SK-N-SH (cell line): ENCODE data around the gene SERPIND1. TPM values are rescaled to one million over a fixed set of nuclear protein-coding genes. Genes with fewer than 3 reads are reported as not detected.

ENCODE experiments used
- CTCF ChIA-PET: fragments of 300-600, 350-600 bp; formaldehyde crosslinking; extraction: SDS; loops from one replicate; lab custom pipeline; 2021; lab: Yijun Ruan, JAX
- POLR2A ChIA-PET: fragments of 350-600 bp; sonication (Branson Sonifier 250); formaldehyde crosslinking; extraction: SDS; loops from one replicate; lab custom pipeline; 2020; ENCODE audit warnings: antibody characterized with exemption, inconsistent platforms; lab: Yijun Ruan, JAX
- DNase-seq: peaks from one replicate; pipeline ENCODE4 v3.0.0; 2012
- H2AFZ ChIP-seq: fragments of 200-600 bp; sonication (generic); 2 replicates; pipeline ENCODE4 v1.8.1; 2016; ENCODE audit warnings: antibody characterized with exemption, mild to moderate bottlenecking, low read depth
- H3F3A ChIP-seq: fragments of 200-600 bp; sonication (generic); replicated peaks from 2 replicates; pipeline ENCODE3; 2016; ENCODE audit warnings: antibody characterized with exemption, mild to moderate bottlenecking; ENCODE audit not compliant: insufficient read depth
- H3K27ac ChIP-seq, 2 experiments: fragments of 200-500 bp in 1 of 2; fragments of 200-600 bp in 1 of 2; sonication (Bioruptor generic) in 1 of 2; sonication (generic), shearing (Covaris generic) in 1 of 2; 2 replicates each; pipeline versions ENCODE4 v1.5.1 to v1.6.1; 2014 to 2016; ENCODE audit warnings: low read depth in 2 of 2, inconsistent platforms in 1 of 2, low read length in 1 of 2, mild to moderate bottlenecking in 1 of 2, mixed read lengths in 1 of 2
- H3K27me3 ChIP-seq: fragments of 200-600 bp; sonication (generic), shearing (Covaris generic); 2 replicates; pipeline ENCODE4 v1.6.1; 2016; ENCODE audit warnings: mixed run types; ENCODE audit not compliant: insufficient read depth
- H3K36me3 ChIP-seq, 2 experiments: fragments of 200-500 bp in 1 of 2; fragments of 200-600 bp in 1 of 2; sonication (Bioruptor generic) in 1 of 2; sonication (generic) in 1 of 2; replicated peaks in 1 of 2; 2 replicates each; pipeline versions ENCODE3 to v1.5.1; 2014 to 2016; ENCODE audit warnings: low read length in 1 of 2, mild to moderate bottlenecking in 1 of 2; ENCODE audit not compliant: insufficient read depth in 2 of 2, control insufficient read depth in 1 of 2
- H3K4me1 ChIP-seq, 2 experiments: fragments of 200-500 bp in 1 of 2; fragments of 200-600 bp in 1 of 2; sonication (Bioruptor generic) in 1 of 2; sonication (generic), shearing (Covaris generic) in 1 of 2; 2 replicates each; pipeline versions ENCODE4 v1.5.1 to v1.6.1; 2014 to 2016; ENCODE audit warnings: low read depth in 1 of 2, low read length in 1 of 2, mixed run types in 1 of 2; ENCODE audit not compliant: insufficient read depth in 2 of 2, control insufficient read depth in 1 of 2
- H3K4me2 ChIP-seq: fragments of 200-600 bp; sonication (generic), shearing (Covaris generic); 2 replicates; pipeline ENCODE4 v1.6.1; 2017; ENCODE audit warnings: mixed run types
- H3K4me3 ChIP-seq, 2 experiments: fragments of 200-500 bp in 1 of 2; fragments of 200-600 bp in 1 of 2; sonication (Bioruptor generic) in 1 of 2; sonication (generic), shearing (Covaris generic) in 1 of 2; 2 replicates each; pipeline versions ENCODE4 v1.5.1 to v1.8.1; 2014 to 2016; ENCODE audit warnings: low read depth in 2 of 2, inconsistent platforms in 1 of 2, low read length in 1 of 2, mild to moderate bottlenecking in 1 of 2, mixed read lengths in 1 of 2, moderate library complexity in 1 of 2
- H3K79me2 ChIP-seq: fragments of 200-600 bp; sonication (generic); 2 replicates; pipeline ENCODE4 v1.8.1; 2017; ENCODE audit warnings: mild to moderate bottlenecking; ENCODE audit not compliant: insufficient read depth
- H3K9ac ChIP-seq: fragments of 200-600 bp; sonication (generic); 2 replicates; pipeline ENCODE4 v1.6.1; 2017; ENCODE audit warnings: mixed run types
- H3K9me2 ChIP-seq: fragments of 200-600 bp; sonication (generic); 2 replicates; pipeline ENCODE4 v1.6.1; 2017; ENCODE audit warnings: mixed run types
- H3K9me3 ChIP-seq: fragments of 200-600 bp; sonication (generic); 2 replicates; pipeline ENCODE4 v1.6.1; 2017; ENCODE audit warnings: mixed run types, mild to moderate bottlenecking, moderate library complexity
- H4K20me1 ChIP-seq: fragments of 200-600 bp; sonication (generic); 2 replicates; pipeline ENCODE4 v1.6.1; 2017; ENCODE audit warnings: mild to moderate bottlenecking, mixed run types; ENCODE audit not compliant: insufficient read depth
- CHD2 ChIP-seq: fragments of 150-350 bp; IDR thresholded peaks from 2 replicates; pipeline ENCODE4 v1.6.1; 2018; ENCODE audit warnings: low read length; ENCODE audit not compliant: partially characterized antibody
- ELF1 ChIP-seq: IDR thresholded peaks from 2 replicates; pipeline ENCODE4 v1.4.0; 2012
- EP300 ChIP-seq, 2 experiments: IDR thresholded peaks; 2 replicates each; pipeline versions ENCODE4 v1.4.0 to v1.6.1; 2012; ENCODE audit warnings: borderline replicate concordance in 1 of 2, low read depth in 1 of 2, low read length in 1 of 2
- EZH2phosphoT487 ChIP-seq: fragments of 200-600 bp; sonication (generic); IDR thresholded peaks from 2 replicates; pipeline ENCODE4 v1.6.1; 2017; ENCODE audit warnings: low read depth, mixed run types, mild to moderate bottlenecking, antibody characterized with exemption, moderate library complexity, borderline replicate concordance
- FOSL2 ChIP-seq: IDR thresholded peaks from 2 replicates; pipeline ENCODE4 v1.4.0; 2012; ENCODE audit warnings: low read depth, mild to moderate bottlenecking, moderate library complexity, borderline replicate concordance
- FOXJ3 ChIP-seq: sonication (generic); formaldehyde crosslinking; IDR thresholded peaks from 2 replicates; pipeline ENCODE4 v1.5.1; 2020; ENCODE audit warnings: mild to moderate bottlenecking, missing genetic modification reagents
- FOXM1 ChIP-seq: IDR thresholded peaks from 2 replicates; pipeline ENCODE4 v1.4.0; 2012; ENCODE audit warnings: low read depth, mild to moderate bottlenecking
- GABPA ChIP-seq: IDR thresholded peaks from 2 replicates; pipeline ENCODE4 v1.4.0; 2012; ENCODE audit warnings: low read depth, mild to moderate bottlenecking
- JUND ChIP-seq: IDR thresholded peaks from 2 replicates; pipeline ENCODE4 v1.4.0; 2012
- NFIC ChIP-seq: IDR thresholded peaks from 2 replicates; pipeline ENCODE4 v1.4.0; 2012; ENCODE audit warnings: borderline replicate concordance
- POLR2AphosphoS5 ChIP-seq: IDR thresholded peaks from 2 replicates; pipeline ENCODE4 v1.6.1; 2012; ENCODE audit warnings: low read depth, low read length
- RXRA ChIP-seq: IDR thresholded peaks from 2 replicates; pipeline ENCODE4 v1.4.0; 2012; ENCODE audit warnings: low read depth, mild to moderate bottlenecking, borderline replicate concordance
- TAF1 ChIP-seq: IDR thresholded peaks from 2 replicates; pipeline ENCODE4 v1.6.1; 2012; ENCODE audit warnings: low read depth, mild to moderate bottlenecking, low read length, moderate library complexity, borderline replicate concordance
- TCF12 ChIP-seq: IDR thresholded peaks from 2 replicates; pipeline ENCODE4 v1.4.0; 2012
- YY1 ChIP-seq: IDR thresholded peaks from 2 replicates; pipeline ENCODE4 v1.4.0; 2012; ENCODE audit warnings: low read depth, mild to moderate bottlenecking
- WGBS: methylation state at CpG from one replicate; pipeline ENCODE4 v1.1.6; 2017; ENCODE audit warnings: low lambda C conversion rate; 5-methylcytosine and 5-hydroxymethylcytosine counted together
- polyA plus RNA-seq, 3 experiments: library from polyadenylated mRNA; depleted of rRNA; stranded (reverse); fragments of >200 nt; gene quantifications; 2 replicates each; pipeline ENCODE4 v1.2.3, GENCODE V29; 2012
- TF ChIP-seq, protein P1 (sequence below): IDR thresholded peaks from 2 replicates; pipeline ENCODE4 v1.4.0; 2012; ENCODE audit warnings: low read depth, borderline replicate concordance
- TF ChIP-seq, protein P2 (sequence below): fragments of 150-350 bp; IDR thresholded peaks from 2 replicates; pipeline ENCODE4 v1.6.1; 2017; ENCODE audit warnings: antibody characterized with exemption, low read length, low read depth, borderline replicate concordance
- TF ChIP-seq, protein P3 (sequence below): IDR thresholded peaks from 2 replicates; pipeline ENCODE4 v1.4.0; 2012; ENCODE audit warnings: low read depth, borderline replicate concordance
- TF ChIP-seq, protein P4 (sequence below): IDR thresholded peaks from 2 replicates; pipeline ENCODE4 v1.4.0; 2012; ENCODE audit warnings: low read depth
- TF ChIP-seq, protein P5 (sequence below): fragments of 150-350 bp; IDR thresholded peaks from 2 replicates; pipeline ENCODE4 v1.6.1; 2016; ENCODE audit warnings: mild to moderate bottlenecking, low read depth, low read length

The SERPIND1 gene
- polyA plus RNA-seq, 1 of the 3 experiments (the other 2 are of a cell fraction) = not detected

DNA sequence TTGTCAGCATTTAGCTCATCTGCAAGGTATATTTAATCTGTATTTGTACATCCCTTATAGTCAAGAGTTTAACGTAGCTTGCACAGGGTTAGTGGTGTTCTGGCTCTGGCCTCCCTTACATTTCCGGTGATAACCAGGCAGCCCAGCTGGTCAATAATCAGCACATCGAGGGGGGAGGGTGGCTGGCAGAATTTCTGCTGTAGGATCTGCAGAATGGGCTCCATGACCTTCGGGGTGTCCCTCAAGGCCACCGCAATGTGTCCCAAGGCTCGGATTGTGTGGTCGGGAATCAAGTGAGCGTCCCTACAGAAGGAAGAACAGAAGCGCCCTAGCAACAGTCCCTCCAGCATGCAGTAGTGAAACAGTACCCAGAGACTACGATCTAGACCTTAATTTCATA lies 25.1 kb downstream of the SERPIND1 start:
- Histone ChIP-seq H3K4me3 (no peak overlapping the region), H3K79me2 (no peaks in the 10 kb centered on the region; the same call in 1 of the 2 replicates), H2AFZ (no peak overlapping the region), H3K9me2 (no peaks in the 10 kb centered on the region), H3K27ac (peak overlapping the region in 1 of 2 experiments; percentile 77; a peak in 2 of 4 replicates), H3K9ac (no peak overlapping the region), H3K27me3 (no peaks in the 10 kb centered on the region), H4K20me1 (no peaks in the 10 kb centered on the region), H3K4me1 (peaks cover 0 to 15% of the 10 kb centered on the region in 2 experiments; a peak in 1 of 4 replicates), H3F3A (no peaks in the 10 kb centered on the region), H3K9me3 (no peaks in the 10 kb centered on the region), H3K36me3 (peaks cover 23 to 70% of the 10 kb centered on the region in 2 experiments), H3K4me2 (no peak overlapping the region)
- DNase-seq = peak; percentile 64
- TF ChIP-seq NFIC (no peak), FOXJ3 (0 out of 2 replicates have a peak, but pooled peaks have one; percentile 23), JUND (no peak), EZH2phosphoT487 (no peak), TCF12 (no peak), FOSL2 (no peak), YY1 (no peak), POLR2AphosphoS5 (no peak), EP300 (IDR thresholded peaks at IDR 0.05; ENCODE audit: borderline replicate concordance in 1 of 2, low read depth in 1 of 2, low read length in 1 of 2) (peak in 1 of 2 experiments; percentile 28; a peak in 1 of 4 replicates)
- TF ChIP-seq, protein P1, sequence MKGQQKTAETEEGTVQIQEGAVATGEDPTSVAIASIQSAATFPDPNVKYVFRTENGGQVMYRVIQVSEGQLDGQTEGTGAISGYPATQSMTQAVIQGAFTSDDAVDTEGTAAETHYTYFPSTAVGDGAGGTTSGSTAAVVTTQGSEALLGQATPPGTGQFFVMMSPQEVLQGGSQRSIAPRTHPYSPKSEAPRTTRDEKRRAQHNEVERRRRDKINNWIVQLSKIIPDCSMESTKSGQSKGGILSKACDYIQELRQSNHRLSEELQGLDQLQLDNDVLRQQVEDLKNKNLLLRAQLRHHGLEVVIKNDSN = no peak
- TF ChIP-seq, protein P2, sequence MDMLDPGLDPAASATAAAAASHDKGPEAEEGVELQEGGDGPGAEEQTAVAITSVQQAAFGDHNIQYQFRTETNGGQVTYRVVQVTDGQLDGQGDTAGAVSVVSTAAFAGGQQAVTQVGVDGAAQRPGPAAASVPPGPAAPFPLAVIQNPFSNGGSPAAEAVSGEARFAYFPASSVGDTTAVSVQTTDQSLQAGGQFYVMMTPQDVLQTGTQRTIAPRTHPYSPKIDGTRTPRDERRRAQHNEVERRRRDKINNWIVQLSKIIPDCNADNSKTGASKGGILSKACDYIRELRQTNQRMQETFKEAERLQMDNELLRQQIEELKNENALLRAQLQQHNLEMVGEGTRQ = no peak
- TF ChIP-seq, protein P3, sequence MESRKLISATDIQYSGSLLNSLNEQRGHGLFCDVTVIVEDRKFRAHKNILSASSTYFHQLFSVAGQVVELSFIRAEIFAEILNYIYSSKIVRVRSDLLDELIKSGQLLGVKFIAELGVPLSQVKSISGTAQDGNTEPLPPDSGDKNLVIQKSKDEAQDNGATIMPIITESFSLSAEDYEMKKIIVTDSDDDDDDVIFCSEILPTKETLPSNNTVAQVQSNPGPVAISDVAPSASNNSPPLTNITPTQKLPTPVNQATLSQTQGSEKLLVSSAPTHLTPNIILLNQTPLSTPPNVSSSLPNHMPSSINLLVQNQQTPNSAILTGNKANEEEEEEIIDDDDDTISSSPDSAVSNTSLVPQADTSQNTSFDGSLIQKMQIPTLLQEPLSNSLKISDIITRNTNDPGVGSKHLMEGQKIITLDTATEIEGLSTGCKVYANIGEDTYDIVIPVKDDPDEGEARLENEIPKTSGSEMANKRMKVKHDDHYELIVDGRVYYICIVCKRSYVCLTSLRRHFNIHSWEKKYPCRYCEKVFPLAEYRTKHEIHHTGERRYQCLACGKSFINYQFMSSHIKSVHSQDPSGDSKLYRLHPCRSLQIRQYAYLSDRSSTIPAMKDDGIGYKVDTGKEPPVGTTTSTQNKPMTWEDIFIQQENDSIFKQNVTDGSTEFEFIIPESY = no peak
- ChIA-PET CTCF (interaction anchor here (1.0 to 6.8 kb wide), 2 partner anchors 14 to 36 kb away, joined by 4 to 43 read pairs; no protein-coding TSS in a partner anchor), POLR2A (no interaction called here)
- 74% methylated on average over 2 of the region's 10 CpGs for WGBS

DNA sequence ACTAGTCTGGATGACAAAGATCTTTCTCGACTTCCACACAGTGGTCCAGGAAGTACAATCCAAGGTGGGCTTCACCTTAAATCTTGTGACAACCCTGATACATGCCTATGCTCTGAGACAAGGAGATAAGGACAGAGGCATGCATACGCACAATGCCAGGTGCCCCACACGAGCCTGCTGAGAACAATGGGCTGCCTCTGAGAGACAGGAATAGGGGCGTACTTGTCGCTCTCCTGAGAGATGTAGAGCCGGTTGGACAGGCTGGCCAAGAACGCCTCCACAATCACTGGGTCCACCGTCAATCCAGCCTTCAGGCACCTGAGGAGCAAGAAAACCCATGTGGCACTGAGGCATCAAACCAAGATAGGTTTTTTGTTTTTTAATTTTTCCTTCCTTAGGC lies 25.5 kb downstream of the SERPIND1 start:
- H4K20me1 ChIP-seq = no peaks in the 10 kb centered on the region
- no peaks in the 10 kb centered on the region for H3K9me2 ChIP-seq
- H3K27ac ChIP-seq = peak overlapping the region in 1 of 2 experiments; percentile 77; a peak in 2 of 4 replicates
- H3K79me2 ChIP-seq = no peaks in the 10 kb centered on the region; the same call in 1 of the 2 replicates
- no peak overlapping the region for H3K4me2 ChIP-seq
- H3F3A ChIP-seq = no peaks in the 10 kb centered on the region
- H3K4me3 ChIP-seq = no peak overlapping the region
- H3K36me3 ChIP-seq = peaks cover 23 to 74% of the 10 kb centered on the region in 2 experiments
- H3K27me3 ChIP-seq = no peaks in the 10 kb centered on the region
- no peak overlapping the region for H3K9ac ChIP-seq
- H3K4me1 ChIP-seq = peaks cover 0 to 15% of the 10 kb centered on the region in 2 experiments; a peak in 1 of 4 replicates
- ChIA-PET POLR2A (no interaction called here), CTCF (interaction anchor here (6.8 kb wide), 1 partner anchor 15 kb away, joined by 43 read pairs; no protein-coding TSS in a partner anchor)
- H3K9me3 ChIP-seq = no peaks in the 10 kb centered on the region
- H2AFZ ChIP-seq = no peak overlapping the region
- no peak for DNase-seq
- WGBS = 94% methylated on average over 7 of the region's 8 CpGs
- TF ChIP-seq GABPA (no peak), CHD2 (no peak), RXRA (no peak), ELF1 (no peak), TAF1 (no peak), FOXM1 (no peak), NFIC (no peak)
- TF ChIP-seq, protein P4, sequence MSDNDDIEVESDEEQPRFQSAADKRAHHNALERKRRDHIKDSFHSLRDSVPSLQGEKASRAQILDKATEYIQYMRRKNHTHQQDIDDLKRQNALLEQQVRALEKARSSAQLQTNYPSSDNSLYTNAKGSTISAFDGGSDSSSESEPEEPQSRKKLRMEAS = no peak
- TF ChIP-seq, protein P5, sequence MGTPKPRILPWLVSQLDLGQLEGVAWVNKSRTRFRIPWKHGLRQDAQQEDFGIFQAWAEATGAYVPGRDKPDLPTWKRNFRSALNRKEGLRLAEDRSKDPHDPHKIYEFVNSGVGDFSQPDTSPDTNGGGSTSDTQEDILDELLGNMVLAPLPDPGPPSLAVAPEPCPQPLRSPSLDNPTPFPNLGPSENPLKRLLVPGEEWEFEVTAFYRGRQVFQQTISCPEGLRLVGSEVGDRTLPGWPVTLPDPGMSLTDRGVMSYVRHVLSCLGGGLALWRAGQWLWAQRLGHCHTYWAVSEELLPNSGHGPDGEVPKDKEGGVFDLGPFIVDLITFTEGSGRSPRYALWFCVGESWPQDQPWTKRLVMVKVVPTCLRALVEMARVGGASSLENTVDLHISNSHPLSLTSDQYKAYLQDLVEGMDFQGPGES = no peak
